SK-N-SH (cell line): Measurements from ENCODE around the gene CEP112. TPM values are rescaled to one million over a fixed set of nuclear protein-coding genes. Genes with fewer than 3 reads are reported as not detected.

Source experiments
- CTCF ChIA-PET: fragments of 300-600, 350-600 bp; formaldehyde crosslinking; extraction: SDS; loops from one replicate; lab custom pipeline; 2021; lab: Yijun Ruan, JAX
- POLR2A ChIA-PET: fragments of 350-600 bp; sonication (Branson Sonifier 250); formaldehyde crosslinking; extraction: SDS; loops from one replicate; lab custom pipeline; 2020; ENCODE audit warnings: antibody characterized with exemption, inconsistent platforms; lab: Yijun Ruan, JAX
- DNase-seq: peaks from one replicate; pipeline ENCODE4 v3.0.0; 2012
- H2AFZ ChIP-seq: fragments of 200-600 bp; sonication (generic); 2 replicates; pipeline ENCODE4 v1.8.1; 2016; ENCODE audit warnings: antibody characterized with exemption, mild to moderate bottlenecking, low read depth
- H3F3A ChIP-seq: fragments of 200-600 bp; sonication (generic); replicated peaks from 2 replicates; pipeline ENCODE3; 2016; ENCODE audit warnings: antibody characterized with exemption, mild to moderate bottlenecking; ENCODE audit not compliant: insufficient read depth
- H3K27ac ChIP-seq, 2 experiments: fragments of 200-500 bp in 1 of 2; fragments of 200-600 bp in 1 of 2; sonication (Bioruptor generic) in 1 of 2; sonication (generic), shearing (Covaris generic) in 1 of 2; 2 replicates each; pipeline versions ENCODE4 v1.5.1 to v1.6.1; 2014 to 2016; ENCODE audit warnings: low read depth in 2 of 2, inconsistent platforms in 1 of 2, low read length in 1 of 2, mild to moderate bottlenecking in 1 of 2, mixed read lengths in 1 of 2
- H3K27me3 ChIP-seq: fragments of 200-600 bp; sonication (generic), shearing (Covaris generic); 2 replicates; pipeline ENCODE4 v1.6.1; 2016; ENCODE audit warnings: mixed run types; ENCODE audit not compliant: insufficient read depth
- H3K36me3 ChIP-seq, 2 experiments: fragments of 200-500 bp in 1 of 2; fragments of 200-600 bp in 1 of 2; sonication (Bioruptor generic) in 1 of 2; sonication (generic) in 1 of 2; replicated peaks in 1 of 2; 2 replicates each; pipeline versions ENCODE3 to v1.5.1; 2014 to 2016; ENCODE audit warnings: low read length in 1 of 2, mild to moderate bottlenecking in 1 of 2; ENCODE audit not compliant: insufficient read depth in 2 of 2, control insufficient read depth in 1 of 2
- H3K4me1 ChIP-seq, 2 experiments: fragments of 200-500 bp in 1 of 2; fragments of 200-600 bp in 1 of 2; sonication (Bioruptor generic) in 1 of 2; sonication (generic), shearing (Covaris generic) in 1 of 2; 2 replicates each; pipeline versions ENCODE4 v1.5.1 to v1.6.1; 2014 to 2016; ENCODE audit warnings: low read depth in 1 of 2, low read length in 1 of 2, mixed run types in 1 of 2; ENCODE audit not compliant: insufficient read depth in 2 of 2, control insufficient read depth in 1 of 2
- H3K4me2 ChIP-seq: fragments of 200-600 bp; sonication (generic), shearing (Covaris generic); 2 replicates; pipeline ENCODE4 v1.6.1; 2017; ENCODE audit warnings: mixed run types
- H3K4me3 ChIP-seq, 2 experiments: fragments of 200-500 bp in 1 of 2; fragments of 200-600 bp in 1 of 2; sonication (Bioruptor generic) in 1 of 2; sonication (generic), shearing (Covaris generic) in 1 of 2; 2 replicates each; pipeline versions ENCODE4 v1.5.1 to v1.8.1; 2014 to 2016; ENCODE audit warnings: low read depth in 2 of 2, inconsistent platforms in 1 of 2, low read length in 1 of 2, mild to moderate bottlenecking in 1 of 2, mixed read lengths in 1 of 2, moderate library complexity in 1 of 2
- H3K79me2 ChIP-seq: fragments of 200-600 bp; sonication (generic); 2 replicates; pipeline ENCODE4 v1.8.1; 2017; ENCODE audit warnings: mild to moderate bottlenecking; ENCODE audit not compliant: insufficient read depth
- H3K9ac ChIP-seq: fragments of 200-600 bp; sonication (generic); 2 replicates; pipeline ENCODE4 v1.6.1; 2017; ENCODE audit warnings: mixed run types
- H3K9me2 ChIP-seq: fragments of 200-600 bp; sonication (generic); 2 replicates; pipeline ENCODE4 v1.6.1; 2017; ENCODE audit warnings: mixed run types
- H3K9me3 ChIP-seq: fragments of 200-600 bp; sonication (generic); 2 replicates; pipeline ENCODE4 v1.6.1; 2017; ENCODE audit warnings: mixed run types, mild to moderate bottlenecking, moderate library complexity
- H4K20me1 ChIP-seq: fragments of 200-600 bp; sonication (generic); 2 replicates; pipeline ENCODE4 v1.6.1; 2017; ENCODE audit warnings: mild to moderate bottlenecking, mixed run types; ENCODE audit not compliant: insufficient read depth
- CTCF ChIP-seq: fragments of 200-600 bp; sonication (generic); IDR thresholded peaks from 2 replicates; pipeline ENCODE4 v1.6.1; 2017; ENCODE audit warnings: antibody characterized with exemption, mild to moderate bottlenecking, moderate library complexity
- ELF1 ChIP-seq: IDR thresholded peaks from 2 replicates; pipeline ENCODE4 v1.4.0; 2012
- EZH2phosphoT487 ChIP-seq: fragments of 200-600 bp; sonication (generic); IDR thresholded peaks from 2 replicates; pipeline ENCODE4 v1.6.1; 2017; ENCODE audit warnings: low read depth, mixed run types, mild to moderate bottlenecking, antibody characterized with exemption, moderate library complexity, borderline replicate concordance
- FOSL2 ChIP-seq: IDR thresholded peaks from 2 replicates; pipeline ENCODE4 v1.4.0; 2012; ENCODE audit warnings: low read depth, mild to moderate bottlenecking, moderate library complexity, borderline replicate concordance
- IRF3 ChIP-seq: fragments of 150-350 bp; IDR thresholded peaks from 2 replicates; pipeline ENCODE4 v1.6.1; 2016; ENCODE audit warnings: mild to moderate bottlenecking, low read depth, low read length
- MAX ChIP-seq: IDR thresholded peaks from 2 replicates; pipeline ENCODE4 v1.4.0; 2012; ENCODE audit warnings: low read depth
- NRF1 ChIP-seq: IDR thresholded peaks from 2 replicates; pipeline ENCODE4 v1.6.1; 2012; ENCODE audit warnings: low read depth, mild to moderate bottlenecking, low read length
- RAD21 ChIP-seq: IDR thresholded peaks from 2 replicates; pipeline ENCODE4 v1.6.1; 2012; ENCODE audit warnings: mild to moderate bottlenecking, low read length
- RCOR1 ChIP-seq: fragments of 150-350 bp; IDR thresholded peaks from 2 replicates; pipeline ENCODE4 v1.6.1; 2017; ENCODE audit warnings: antibody characterized with exemption, low read length
- REST ChIP-seq: IDR thresholded peaks from 2 replicates; pipeline ENCODE4 v1.6.1; 2012; ENCODE audit warnings: mild to moderate bottlenecking, low read depth, low read length, moderate library complexity
- SIN3A ChIP-seq: IDR thresholded peaks from 2 replicates; pipeline ENCODE4 v1.6.1; 2012; ENCODE audit warnings: low read depth, mild to moderate bottlenecking, low read length, moderate library complexity, borderline replicate concordance
- SMC3 ChIP-seq: IDR thresholded peaks from 2 replicates; pipeline ENCODE4 v1.6.1; 2012; ENCODE audit warnings: low read depth, low read length, improper control_type of control experiment
- TAF1 ChIP-seq: IDR thresholded peaks from 2 replicates; pipeline ENCODE4 v1.6.1; 2012; ENCODE audit warnings: low read depth, mild to moderate bottlenecking, low read length, moderate library complexity, borderline replicate concordance
- TCF12 ChIP-seq: IDR thresholded peaks from 2 replicates; pipeline ENCODE4 v1.4.0; 2012
- TEAD4 ChIP-seq: IDR thresholded peaks from 2 replicates; pipeline ENCODE4 v1.4.0; 2012; ENCODE audit warnings: mild to moderate bottlenecking, borderline replicate concordance; ENCODE audit not compliant: insufficient read depth
- USF1 ChIP-seq: IDR thresholded peaks from 2 replicates; pipeline ENCODE4 v1.4.0; 2012; ENCODE audit warnings: low read depth, borderline replicate concordance
- USF2 ChIP-seq: fragments of 150-350 bp; IDR thresholded peaks from 2 replicates; pipeline ENCODE4 v1.6.1; 2017; ENCODE audit warnings: antibody characterized with exemption, low read length, low read depth, borderline replicate concordance
- WGBS: methylation state at CpG from one replicate; pipeline ENCODE4 v1.1.6; 2017; ENCODE audit warnings: low lambda C conversion rate; 5-methylcytosine and 5-hydroxymethylcytosine counted together
- polyA plus RNA-seq, 3 experiments: library from polyadenylated mRNA; depleted of rRNA; stranded (reverse); fragments of >200 nt; gene quantifications; 2 replicates each; pipeline ENCODE4 v1.2.3, GENCODE V29; 2012

The CEP112 gene
- polyA plus RNA-seq, 1 of the 3 experiments (the other 2 are of a cell fraction), result 7.9 TPM

- no peak overlapping the region for H2AFZ ChIP-seq
- ChIA-PET POLR2A (no interaction called here), CTCF (interaction anchor here (0.7 to 1.9 kb wide), 4 partner anchors 8 to 503 kb away, joined by 3 to 9 read pairs (median 4); no protein-coding TSS in a partner anchor)
- no peaks in the 10 kb centered on the region for H3K4me1 ChIP-seq
- H3K36me3 ChIP-seq, result peaks cover 0 to 10% of the 10 kb centered on the region in 2 experiments
- H4K20me1 ChIP-seq, result no peaks in the 10 kb centered on the region
- no peaks in the 10 kb centered on the region for H3K79me2 ChIP-seq
- no peak overlapping the region for H3K27ac ChIP-seq
- H3K9me2 ChIP-seq, result no peaks in the 10 kb centered on the region
- no peaks in the 10 kb centered on the region for H3F3A ChIP-seq
- peaks cover 22% of the 10 kb centered on the region for H3K9me3 ChIP-seq
- H3K4me2 ChIP-seq, result no peak overlapping the region
- no peak for TF ChIP-seq TEAD4
- no peak for TF ChIP-seq IRF3
- no peak for DNase-seq
- no peaks in the 10 kb centered on the region for H3K27me3 ChIP-seq
- WGBS, result 53% methylated on average over 1 of the region's 1 CpG
- no peak overlapping the region for H3K4me3 ChIP-seq
- H3K9ac ChIP-seq, result no peak overlapping the region
Measured at GRCh38 chr17:65797101-65797500, 394.8 kb downstream of the CEP112 start.

GRCh38 chr17:65794572-65794971, 397.4 kb downstream of the CEP112 start:
- no peaks in the 10 kb centered on the region for H3K27me3 ChIP-seq
- H2AFZ ChIP-seq, result no peak overlapping the region
- H3K4me3 ChIP-seq, result no peak overlapping the region
- H4K20me1 ChIP-seq, result no peaks in the 10 kb centered on the region
- no peaks in the 10 kb centered on the region for H3K9me3 ChIP-seq
- H3K9me2 ChIP-seq, result no peaks in the 10 kb centered on the region
- H3F3A ChIP-seq, result no peaks in the 10 kb centered on the region
- H3K4me1 ChIP-seq, result no peaks in the 10 kb centered on the region
- no peaks in the 10 kb centered on the region for H3K36me3 ChIP-seq
- CTCF ChIA-PET, result interaction anchor here (0.6 to 2.9 kb wide), 16 partner anchors 11 to 563 kb away, joined by 3 to 24 read pairs (median 3); no protein-coding TSS in a partner anchor
- no peaks in the 10 kb centered on the region for H3K79me2 ChIP-seq
- DNase-seq, result peak; percentile 43
- 59% methylated on average over 5 of the region's 5 CpGs for WGBS
- POLR2A ChIA-PET, result no interaction called here
- no peak overlapping the region for H3K9ac ChIP-seq
- TF ChIP-seq RCOR1, result no peak
- TF ChIP-seq FOSL2, result no peak
- TF ChIP-seq TEAD4, result no peak
- no peak for TF ChIP-seq TCF12
- no peak for TF ChIP-seq SIN3A
- TF ChIP-seq RAD21, result peak; percentile 71
- TF ChIP-seq USF2, result no peak
- TF ChIP-seq SMC3, result peak; percentile 70
- no peak for TF ChIP-seq USF1
- TF ChIP-seq EZH2phosphoT487, result no peak
- no peak for TF ChIP-seq NRF1
- TF ChIP-seq REST, result no peak
- TF ChIP-seq TAF1, result no peak
- TF ChIP-seq ELF1, result no peak
- TF ChIP-seq MAX, result no peak
- peak; percentile 61 for TF ChIP-seq CTCF
- H3K4me2 ChIP-seq, result no peak overlapping the region
- no peak overlapping the region for H3K27ac ChIP-seq
